DMS 273 treated with DMSO at 0.1 percent for 48 hours (cell line): Measurements from ENCODE around the gene KITLG.
"Not testable (repeated sequence)": the region's sequence is repeated elsewhere in the genome, so short reads cannot be mapped to it uniquely, and the experiment has no call there.

Experiments used
- DNase-seq: peaks from one replicate; lab custom pipeline; 2025; lab: John Stamatoyannopoulos, UW

The KITLG gene

DNA sequence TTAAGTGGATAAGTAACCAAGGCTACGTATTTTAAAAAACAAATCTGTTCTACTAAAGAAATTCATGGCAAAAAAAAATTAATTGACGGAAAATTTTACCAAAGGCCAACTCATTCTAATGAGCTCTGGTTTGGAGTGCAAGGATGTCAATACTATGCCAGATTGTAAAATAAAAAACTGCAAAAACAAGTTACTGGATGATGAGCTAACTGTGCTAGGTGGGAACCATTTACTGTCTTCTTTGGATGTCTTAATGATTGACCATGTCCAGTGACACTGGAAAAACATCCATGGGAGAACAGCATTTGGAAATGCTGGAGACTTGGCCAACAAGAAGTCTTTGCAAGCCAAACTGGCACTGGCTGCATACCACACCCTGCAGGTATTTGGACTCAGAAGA is 41.6 kb downstream of the KITLG start:
- no peak for DNase-seq

DNA sequence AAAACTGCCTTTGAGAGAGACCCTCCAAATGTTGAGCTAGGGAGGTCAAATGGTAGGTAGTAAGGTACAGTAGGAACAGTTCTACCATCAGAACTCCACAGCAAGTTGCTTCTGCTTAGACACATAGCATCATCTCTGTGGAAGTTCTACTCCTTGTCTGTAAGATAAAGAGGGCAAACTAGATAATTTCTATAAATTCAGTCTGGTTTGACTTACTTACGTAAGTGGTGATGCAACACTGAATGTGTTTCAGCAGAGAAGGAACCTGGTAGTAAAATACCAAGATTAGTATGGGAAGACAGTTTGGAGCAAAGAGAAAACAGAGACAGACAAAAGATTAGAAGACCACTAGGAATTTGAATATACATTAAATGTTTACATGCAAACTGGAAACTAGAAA is 42.0 kb downstream of the KITLG start:
- no peak for DNase-seq

DNA sequence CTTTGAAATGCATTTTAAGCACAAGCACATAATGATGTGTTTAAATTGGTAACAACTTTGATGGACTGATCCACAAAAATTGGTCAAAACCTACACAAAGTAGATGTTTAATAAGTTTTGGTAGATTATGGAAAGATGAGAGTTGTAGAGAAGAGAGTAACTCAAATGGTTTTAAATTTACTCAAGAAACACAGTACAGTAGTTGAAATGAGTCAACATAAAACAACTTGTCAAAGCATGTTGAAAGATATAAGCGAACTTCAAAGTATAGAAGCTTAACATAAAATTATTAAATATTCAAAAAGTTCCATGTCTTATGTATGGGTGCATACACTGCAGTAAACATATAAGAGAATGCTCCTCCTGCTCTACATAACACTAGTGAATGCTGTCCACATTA is 49.4 kb downstream of the KITLG start:
- DNase-seq, result no peak

DNA sequence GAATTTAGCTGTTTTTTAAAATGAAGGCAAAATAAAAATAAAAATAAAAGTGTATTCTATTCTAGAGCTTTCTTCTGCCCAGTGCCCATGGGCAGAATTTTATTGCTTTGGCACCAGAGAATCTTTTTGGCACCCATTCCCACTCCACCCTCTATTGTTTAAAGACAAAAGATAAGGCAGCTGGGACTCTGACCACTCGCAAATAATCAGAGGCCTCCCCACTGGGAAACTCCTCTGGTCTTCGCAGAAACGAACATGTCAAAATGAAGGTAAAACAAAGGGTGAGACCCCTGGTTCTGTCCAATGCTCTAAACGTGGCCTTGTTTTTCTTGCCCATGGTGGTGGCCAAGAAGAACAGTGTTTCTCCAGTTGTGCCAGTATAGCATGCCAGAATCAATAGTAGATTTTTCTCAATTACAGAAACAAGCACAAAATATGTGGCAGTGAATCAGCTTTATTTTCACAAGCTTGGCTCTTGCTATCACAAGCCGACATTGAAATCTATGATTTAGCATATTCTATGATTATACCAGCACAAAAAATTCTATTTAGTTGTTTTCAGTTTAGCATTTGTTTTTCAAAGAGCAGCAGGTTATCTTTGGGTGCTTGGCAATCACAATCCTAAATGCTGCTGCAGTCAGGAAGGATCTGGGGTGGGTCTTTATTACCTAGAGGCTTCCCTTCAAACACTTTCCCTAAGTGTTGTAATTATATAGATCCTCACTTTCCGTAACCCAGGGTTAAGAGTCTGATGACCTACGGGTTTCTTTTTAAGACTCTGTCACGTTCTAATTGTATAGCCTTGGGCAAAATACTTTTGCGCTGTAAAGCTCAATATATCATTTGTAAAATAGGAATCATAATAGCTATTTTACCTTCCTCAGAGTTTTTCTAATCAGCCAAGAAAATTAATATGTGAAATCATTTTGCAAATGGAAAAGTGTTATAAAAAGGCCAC is 50.5 kb downstream of the KITLG start:
- DNase-seq, result no peak

DNA sequence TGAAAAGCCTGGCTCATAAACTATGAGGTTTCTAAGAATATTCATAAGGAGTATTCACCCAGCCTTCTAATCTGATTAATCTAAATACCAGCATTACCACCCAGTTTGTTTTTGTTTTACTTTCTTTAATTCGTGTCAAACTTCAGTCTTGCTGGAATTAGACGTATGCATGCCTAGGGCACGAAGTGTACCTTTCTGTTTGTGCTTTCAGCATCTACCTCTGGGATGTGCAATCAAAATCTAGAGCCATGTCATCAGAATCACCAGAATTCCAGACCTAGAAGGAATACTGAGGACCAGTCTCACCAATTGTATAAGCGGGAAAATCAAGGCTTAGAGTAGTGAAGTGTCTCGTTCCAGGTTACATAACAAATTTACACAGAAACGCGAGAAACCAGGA is 57.3 kb downstream of the KITLG start:
- no peak for DNase-seq

DNA sequence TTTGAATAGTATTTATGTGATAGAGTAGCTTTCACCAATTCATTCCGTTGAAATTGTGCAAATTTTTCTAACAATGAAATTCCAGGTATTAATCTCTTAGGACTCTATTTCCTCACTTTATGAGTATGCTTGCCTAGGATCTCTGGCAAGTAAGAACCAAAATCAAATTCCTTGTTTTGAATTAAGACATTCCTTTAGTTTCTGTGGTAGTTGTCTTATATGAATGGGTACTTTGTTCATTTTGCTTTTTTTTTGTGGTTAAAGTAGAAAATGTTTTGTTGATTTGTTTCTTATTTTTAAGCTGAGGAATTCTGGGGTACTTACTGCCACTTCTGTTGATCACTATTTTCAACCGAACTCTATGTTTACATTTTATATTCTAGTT is 59.8 kb downstream of the KITLG start:
- DNase-seq, result no peak

DNA sequence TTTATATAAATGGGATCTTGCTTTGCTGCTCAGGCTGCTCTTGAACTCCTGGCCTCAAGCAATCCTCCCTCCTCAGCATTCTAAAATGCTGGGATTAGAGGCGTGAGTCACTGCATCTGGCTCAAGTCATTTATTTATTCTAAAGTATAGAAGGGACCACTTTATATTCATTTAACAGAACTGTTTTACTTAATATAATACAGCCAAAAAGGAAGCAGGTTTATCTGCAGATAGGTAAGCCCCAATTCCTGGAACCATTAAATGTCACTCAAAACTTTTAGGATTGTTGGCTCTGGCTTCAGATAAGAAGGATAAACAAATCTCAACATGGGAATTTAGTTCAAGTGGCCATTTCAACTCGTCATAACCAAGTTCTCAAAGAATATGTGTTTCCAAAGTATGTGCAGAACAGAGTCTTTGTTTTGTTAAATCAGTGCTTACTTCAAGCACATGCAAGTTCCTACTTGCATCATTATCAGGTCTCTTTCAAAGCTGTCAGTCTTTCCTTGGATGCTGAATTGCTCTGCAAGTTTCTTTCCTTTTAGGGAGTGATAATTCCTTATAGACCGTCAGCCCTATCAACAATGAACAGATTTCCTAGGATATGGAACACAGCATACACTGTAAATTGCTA is 60.4 kb downstream of the KITLG start:
- DNase-seq, result no peak

DNA sequence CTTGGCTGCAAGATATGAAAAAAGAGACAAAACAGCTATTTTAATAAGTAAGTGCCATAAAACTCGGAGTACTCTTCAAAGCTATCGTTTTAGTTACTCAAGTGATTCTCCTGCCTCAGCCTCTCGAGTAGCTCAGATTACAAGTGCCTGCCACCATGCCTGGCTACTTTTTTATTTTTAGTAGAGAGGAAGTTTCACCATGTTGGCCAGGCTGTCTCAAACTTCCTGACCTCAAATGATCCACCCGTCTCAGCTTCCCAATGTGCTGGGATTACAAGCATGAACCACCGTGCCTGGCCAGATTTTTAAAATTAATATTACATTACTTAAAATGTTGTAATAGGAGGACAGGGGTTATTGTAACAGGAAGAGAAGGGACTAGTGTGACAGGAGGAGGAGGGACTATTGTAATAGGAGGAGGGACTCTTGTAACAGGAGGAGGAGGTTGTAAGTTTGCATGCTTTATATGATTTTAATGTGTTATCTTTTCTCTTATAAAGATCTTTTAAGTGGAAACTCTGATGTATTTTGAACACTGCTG is 61.3 kb downstream of the KITLG start:
- DNase-seq, result no peak

DNA sequence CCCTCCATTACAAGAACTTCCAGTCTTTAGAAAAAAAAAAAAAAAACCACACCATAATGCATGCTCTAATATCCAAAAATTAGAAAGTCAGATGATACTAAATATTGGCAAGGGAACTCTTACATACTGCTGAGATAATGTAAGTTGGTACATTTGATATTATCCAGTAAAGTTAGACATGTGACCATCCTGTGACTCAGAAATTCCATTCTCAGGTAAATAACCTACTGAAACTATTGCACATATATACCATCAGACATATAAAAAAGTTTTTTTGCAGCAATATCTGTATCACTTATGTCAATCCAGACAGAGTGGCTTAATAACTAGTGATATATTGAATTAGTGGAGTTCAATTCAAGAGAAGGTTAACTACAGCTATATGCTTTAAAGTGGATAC is 63.5 kb downstream of the KITLG start:
- no peak for DNase-seq

DNA sequence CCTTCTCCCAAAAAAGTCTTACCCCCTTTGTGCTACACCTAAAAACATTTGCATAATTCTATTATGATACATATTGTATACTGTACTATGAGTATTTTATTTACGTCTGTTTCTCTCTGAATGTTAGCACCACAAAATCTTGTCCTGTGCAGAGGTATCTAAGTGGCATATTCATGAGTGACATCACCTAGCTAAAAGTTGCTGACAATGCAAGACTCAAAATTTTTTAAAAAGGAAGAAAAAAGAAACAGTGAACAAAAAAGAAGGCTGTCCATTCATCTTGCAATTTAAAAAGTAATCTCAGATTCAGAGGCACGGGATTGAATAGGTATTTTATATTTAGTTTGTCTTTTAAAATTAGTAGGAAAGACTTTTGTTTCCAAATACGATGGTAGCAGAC is 69.4 kb downstream of the KITLG start:
- DNase-seq, result no peak

DNA sequence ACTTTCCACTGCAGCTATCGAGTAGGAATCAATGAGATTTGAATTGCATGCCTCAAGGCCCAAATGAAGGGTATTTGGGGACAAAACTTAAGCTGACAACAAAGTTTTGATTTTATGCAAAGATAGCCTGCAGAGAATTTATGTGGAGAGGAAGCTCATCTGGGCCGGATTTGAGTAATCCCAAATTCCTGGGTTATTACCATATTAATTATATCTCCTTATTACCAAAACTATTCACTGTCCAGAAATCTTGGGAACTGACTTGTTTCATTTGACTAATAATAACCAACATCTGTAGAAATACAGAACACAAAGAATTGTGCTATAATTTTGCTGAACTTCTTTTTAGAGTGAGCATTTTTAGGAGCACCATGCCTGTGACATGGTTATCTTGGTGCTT is 70.4 kb downstream of the KITLG start:
- DNase-seq, result no peak

DNA sequence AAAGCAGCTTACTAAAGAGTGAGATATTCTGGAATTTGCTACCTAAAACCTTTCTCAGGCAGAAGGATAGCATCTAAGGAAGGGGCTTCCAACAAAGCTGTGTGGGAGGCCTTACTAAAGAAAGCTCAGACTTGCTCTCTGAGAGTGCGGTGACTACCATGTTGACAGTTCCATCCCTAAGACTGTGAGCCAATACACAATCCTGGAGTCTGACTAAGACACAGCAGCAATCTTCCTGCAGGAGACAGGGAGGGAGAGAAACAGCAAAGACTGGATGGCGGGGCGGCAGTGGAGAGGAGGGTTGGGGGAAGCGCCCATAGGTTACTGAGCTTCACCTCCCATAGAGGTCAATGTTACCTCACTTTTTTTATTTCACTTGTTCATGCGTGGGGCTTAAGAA is 70.9 kb downstream of the KITLG start:
- DNase-seq, result no peak

DNA sequence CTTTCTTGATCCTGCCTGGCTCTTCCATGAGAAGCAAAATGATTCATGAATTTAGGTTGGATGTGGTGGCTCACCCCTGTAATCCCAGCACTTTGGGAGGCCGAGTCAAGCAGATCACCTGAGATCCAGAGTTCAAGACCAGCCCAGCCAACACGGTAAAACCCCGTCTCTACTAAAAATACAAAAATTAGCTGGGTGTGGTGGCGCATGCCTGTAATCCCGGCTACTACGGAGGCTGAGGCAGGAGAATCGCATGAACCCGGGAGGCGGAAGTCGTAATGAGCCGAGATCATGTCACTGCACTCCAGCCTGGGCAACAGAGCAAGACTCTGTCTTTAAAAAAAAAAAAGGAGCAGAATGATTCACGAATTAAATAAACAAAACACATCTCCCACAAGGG is 72.4 kb downstream of the KITLG start:
- not testable (repeated sequence) for DNase-seq

DNA sequence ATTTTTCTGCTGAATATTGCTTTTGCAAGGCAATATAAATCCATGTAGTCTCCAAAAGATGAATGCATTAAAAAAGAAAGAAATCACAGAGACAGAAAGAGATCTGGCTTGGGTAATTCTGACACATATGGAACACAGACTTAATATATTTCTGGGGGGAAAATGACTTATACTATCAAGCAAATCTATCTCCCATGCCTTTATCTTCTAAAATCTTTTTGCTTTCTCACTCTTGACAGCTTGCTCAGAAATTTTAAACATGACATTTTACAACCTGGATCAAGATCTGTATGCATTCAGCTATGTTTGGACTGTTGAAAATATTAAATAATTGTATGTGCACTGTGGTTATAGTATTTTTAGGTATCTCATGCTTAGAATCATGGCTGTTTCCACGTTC is 73.0 kb downstream of the KITLG start:
- no peak for DNase-seq

DNA sequence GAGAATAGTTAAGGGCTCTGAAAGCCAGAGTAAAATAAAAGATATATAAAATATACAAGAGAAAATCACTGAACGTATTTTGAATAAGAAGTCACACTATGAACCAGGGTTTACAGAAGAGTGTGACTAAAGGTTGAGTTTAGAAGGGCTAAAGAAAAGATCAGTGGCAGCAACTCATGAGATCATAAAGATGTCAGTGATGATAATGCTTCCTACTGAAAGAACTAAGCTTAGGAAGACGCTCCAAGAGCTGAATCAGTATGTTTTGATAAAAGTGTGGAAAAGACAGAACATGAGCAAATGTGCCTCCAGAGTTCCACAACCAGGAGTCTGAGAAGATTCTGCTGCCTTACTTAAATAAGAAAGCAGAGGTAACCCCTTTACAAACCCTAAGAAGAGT is 74.6 kb downstream of the KITLG start:
- DNase-seq, result no peak

DNA sequence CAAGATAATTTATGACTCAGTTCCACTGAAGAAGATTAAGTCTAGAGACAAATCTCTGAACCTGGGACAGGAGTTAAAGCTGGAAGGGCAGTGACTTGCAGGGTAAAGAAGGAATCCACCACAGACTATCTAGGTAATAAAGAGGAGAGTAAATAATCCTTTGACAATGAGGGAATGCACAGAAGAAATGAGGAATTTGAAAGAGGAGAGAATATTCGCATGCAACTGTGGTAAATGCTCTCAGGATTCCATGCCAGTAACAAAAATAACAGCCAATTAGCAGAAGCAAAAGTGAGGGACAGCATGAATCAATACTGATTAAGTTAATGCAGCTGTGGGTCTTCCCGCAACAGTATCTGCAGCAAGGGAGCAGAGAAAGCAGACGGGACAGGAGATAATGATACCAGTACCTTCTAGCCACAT is 77.0 kb downstream of the KITLG start:
- DNase-seq, result no peak

DNA sequence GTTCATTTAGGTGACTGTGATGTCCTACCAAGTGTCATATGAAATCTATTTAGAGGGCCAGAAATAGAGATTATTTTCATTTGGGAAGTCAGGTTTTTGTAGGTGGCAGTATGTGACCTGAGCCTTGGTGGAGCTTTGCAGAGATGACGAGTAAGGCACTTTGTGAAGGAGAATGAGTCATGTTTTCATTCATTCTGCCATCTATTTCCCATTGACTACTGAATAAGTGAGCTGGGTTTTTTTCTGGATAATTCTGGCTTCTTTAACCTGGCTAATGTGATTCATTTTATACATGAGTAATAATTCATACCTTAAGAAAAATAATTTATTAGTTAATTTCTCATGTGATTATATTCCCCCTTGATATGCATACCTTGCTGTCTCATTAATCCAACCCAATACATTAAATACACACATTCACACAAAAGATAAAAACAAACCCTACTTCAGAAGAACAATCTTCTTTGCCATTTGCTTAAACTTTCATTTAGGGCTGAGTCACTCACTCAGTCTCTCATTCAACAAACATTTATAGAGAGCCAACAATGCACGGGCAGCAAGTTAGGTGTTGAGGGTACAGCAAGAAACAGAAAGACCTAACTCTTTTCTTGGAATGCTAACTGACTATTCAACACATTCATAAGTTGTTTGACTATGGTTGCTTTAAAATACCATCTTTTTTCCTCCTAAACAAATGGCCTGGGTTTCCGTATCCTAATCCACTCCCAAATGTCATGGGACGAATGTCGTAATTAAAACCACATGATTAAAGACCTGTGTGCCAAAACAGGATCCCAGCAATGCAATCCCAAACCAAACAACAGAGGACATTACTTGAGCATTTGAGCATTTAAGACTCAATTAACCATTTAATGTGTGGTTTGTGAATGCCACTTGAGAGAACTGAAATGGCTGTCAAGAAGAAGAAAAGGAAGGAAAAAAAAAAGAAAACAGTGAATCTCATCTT is 78.0 kb downstream of the KITLG start:
- DNase-seq, result no peak

DNA sequence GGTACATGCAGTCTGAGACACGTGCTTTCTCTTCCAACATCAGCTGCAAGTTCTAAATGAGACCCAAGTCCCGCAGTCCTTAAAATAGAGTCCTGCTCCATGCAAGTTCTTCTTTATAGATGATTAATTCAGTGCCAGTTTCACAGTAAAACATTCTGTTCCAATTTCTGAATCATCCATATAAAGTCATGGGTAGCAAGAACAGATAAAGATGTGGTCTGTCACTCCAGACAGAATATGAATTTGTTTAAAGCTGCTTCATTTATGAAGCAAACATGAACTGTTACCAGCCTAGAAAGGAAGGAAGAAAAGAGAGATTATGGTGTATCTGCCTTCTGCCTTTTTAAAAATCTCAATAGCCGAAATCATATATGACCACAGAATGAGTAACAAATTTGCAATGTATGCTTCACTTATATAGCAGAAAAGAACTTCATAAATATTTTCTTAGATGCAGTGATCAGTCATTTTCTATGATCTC is 83.3 kb downstream of the KITLG start:
- no peak for DNase-seq

DNA sequence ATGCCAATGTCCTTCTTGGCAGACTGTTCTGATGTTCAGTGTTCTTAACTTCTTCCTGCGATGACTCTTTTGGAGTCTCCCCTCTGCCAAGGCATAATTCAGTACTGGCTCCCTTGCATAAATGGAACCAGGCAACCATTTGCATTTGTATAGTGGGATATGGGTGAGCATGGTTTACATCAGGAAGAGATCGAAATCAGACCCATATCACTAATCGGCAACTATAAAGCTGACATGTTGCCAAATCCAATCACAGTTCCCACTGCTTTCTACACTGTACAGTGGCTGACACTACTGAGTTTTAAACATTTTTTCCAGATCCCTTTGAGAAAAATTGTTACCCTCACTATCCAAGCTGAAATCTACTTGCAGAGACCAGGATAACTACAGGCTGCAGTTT is 83.8 kb downstream of the KITLG start:
- no peak for DNase-seq

DNA sequence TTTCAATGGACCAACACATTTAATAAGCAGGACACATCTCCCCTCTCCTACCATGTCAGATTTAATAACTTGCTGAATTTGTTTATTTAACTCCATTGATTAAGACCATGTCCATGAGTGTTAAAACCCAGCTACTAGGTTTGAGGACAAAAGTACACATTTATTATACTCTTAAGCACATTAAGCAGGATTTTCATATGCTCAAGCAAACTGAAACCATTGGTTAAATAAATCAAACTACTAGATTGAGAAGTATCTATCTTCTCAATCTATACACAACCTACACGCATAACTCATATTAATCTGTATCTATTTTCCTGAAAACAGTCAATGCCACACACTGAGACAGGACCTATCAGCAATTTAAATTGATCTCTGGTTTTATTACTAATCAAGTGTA is 85.2 kb downstream of the KITLG start:
- no peak for DNase-seq

DNA sequence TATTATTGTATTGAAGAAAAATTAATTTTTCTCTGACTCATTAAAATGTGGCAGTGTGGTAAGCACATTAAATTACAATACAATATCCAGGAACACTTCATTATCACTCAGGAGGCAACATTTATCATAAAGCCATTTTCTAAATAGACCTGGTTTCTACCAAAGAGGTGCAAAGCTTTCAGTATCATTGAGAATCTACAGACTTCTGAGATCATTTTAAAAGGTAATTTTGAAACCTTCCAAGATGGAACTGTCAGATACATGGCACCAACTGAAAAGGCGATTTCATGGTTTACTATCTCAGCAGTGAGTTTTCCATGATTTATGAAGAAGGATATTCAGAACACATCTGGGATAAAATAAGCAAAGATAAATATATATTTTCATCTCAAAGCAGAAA is 85.8 kb downstream of the KITLG start:
- DNase-seq, result no peak

DNA sequence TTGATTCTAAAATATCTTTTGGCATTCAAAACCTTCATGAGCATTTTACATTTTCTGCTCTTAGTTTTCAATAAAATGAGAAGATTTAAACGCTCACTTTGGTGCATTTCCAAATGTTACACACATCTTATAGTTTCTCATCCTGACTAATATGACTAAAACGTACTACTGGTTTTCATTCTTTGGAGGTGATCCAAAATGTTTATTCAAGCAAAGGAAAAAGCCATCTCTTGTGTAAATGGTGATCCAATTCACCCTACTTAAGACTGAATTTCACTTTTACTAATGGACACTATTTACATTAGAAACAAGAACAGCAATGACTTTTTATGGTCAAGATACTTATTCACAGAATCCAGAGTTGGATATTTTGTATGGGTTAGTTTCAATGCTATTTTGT is 86.6 kb downstream of the KITLG start:
- DNase-seq, result no peak
